Ammon's horn (tissue), 1 donor: Measurements from ENCODE around the gene RNH1.

ENCODE experiments used
- DNase-seq: peaks from one replicate; pipeline ENCODE4 v3.0.0-alpha.2; 2016; ENCODE audit warnings: low spot score

RNH1 gene

GRCh38 chr11:537622-538430 is 30.8 kb upstream of the RNH1 start:
- DNase-seq: no peak

GRCh38 chr11:536841-537621 is 30.0 kb upstream of the RNH1 start, which contains the start of gene LRRC56:
Gene LRRC56, plus strand, starts transcription at chr11:537527. Its CDS starts 3,158 bp downstream, at chr11:540685.
- no peak for DNase-seq

- DNase-seq: peak; percentile 96
Observed at GRCh38 chr11:535519-536454, 28.7 kb upstream of the RNH1 start, which contains the start of gene HRAS. Gene HRAS, minus strand, starts transcription at chr11:535576.

- no peak for DNase-seq
Observed at GRCh38 chr11:535210-535518, 28.1 kb upstream of the RNH1 start.

- DNase-seq: no peak
Observed at GRCh38 chr11:534396-535209, 27.6 kb upstream of the RNH1 start.

- DNase-seq: no peak
Observed at GRCh38 chr11:533586-534395, 26.7 kb upstream of the RNH1 start.

DNA sequence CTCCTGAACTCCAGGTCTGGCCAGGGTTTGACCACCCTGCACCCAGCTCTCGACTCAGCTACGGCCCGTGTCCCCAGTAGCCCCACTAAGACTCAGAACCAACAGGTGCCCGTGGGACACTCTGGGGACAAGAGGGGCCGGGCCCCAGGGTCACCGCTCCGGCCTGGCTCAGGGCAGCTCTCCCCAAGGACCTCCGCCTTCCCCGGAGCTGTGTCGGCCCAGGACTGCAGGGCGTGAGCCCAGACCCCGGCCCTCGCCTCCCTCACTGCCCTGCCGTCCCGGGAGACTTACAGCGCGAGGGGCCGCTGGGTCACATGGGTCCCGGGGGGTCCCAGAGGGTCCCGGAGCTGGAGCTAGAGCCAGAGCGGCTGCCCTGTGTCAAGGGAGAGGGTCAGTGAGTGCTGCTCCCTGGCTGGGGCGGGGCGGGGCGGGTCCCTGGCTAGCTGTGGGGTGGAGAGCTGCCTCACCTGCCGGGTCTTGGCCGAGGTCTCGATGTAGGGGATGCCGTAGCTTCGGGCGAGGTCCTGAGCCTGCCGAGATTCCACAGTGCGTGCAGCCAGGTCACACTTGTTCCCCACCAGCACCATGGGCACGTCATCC is 26.0 kb upstream of the RNH1 start:
- DNase-seq: no peak

DNA sequence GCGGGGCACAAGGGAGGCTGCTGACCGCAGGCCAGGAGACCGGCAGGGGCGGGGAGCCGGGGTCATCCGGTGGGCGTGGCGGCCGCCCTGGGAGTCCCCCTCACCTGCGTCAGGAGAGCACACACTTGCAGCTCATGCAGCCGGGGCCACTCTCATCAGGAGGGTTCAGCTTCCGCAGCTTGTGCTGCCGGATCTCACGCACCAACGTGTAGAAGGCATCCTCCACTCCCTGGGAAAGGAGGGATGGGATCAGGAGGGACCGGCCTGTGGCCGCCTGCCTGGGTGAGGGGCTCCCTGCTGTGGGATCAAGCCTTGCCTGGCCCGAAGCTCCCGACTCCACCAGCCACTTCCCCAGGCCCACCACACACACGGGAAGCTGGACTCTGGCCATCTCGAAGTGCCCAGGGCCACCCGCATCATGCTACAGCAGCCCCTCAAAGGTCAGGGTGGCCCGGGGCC is 25.5 kb upstream of the RNH1 start:
- DNase-seq: no peak

DNA sequence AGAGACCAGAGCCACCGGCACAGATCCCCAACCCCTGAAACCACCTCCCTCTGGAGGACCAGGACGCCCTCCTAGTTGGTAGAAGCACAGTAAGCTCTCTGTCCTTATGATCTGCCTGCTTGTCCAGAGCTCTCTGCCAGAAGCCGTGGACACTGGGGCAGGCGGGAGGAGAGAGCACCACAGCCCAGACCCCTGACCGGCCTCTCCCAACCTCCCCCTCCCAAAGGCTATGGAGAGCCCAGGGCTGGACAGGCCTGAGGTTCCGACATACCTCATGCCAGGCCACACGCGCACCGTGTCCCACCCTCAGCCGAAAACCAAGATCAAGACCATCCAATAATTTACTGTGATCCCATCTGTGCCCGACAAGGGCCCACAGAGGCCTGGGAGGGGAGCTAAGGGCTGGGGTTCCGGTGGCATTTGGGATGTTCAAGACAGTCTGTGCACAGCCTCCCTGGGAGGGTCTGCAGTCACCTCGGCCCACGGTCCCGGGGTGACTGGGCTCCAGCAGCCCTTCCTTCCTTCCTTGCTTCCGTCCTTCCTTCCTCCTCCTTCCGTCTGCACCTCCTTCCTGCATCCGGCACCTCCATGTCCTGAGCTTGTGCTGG is 25.0 kb upstream of the RNH1 start:
- DNase-seq: no peak

DNA sequence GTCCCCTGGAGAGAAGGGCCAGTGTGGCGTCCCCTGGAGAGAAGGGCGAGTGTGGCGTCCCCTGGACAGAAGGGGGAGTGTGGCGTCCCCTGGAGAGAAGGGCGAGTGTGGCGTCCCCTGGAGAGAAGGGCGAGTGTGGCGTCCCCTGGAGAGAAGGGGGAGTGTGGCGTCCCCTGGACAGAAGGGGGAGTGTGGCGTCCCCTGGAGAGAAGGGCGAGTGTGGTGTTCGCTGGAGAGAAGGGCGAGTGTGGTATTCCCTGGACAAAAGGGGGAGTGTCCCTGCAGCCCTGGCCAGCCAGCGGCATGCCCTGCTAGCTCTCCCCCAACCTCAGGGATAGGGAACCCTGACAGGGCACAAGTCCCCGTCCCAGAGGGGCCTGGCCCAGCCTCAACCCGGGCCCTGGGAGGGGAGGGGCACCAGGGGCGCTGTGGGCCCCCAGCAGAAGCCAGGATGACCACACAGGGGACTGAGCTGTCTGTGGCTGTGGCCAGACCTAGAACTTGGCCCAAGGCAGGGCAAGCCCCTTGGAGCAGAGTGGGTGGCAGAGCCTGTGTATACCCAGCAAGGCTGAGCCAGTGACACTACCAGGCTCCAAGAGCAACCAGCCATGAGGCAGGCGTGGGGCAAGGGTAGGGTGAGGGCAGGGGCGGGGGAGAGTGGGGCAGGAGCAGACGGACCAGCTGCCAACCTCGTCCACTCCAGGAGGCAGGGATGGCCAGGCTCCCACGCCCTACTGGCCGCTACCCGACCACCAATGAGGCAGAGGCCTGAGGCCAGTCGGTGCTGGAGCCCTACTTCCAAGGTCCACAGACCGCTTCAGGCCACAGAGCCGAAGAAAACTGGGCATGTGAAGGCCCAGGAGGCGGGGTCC is 24.2 kb upstream of the RNH1 start:
- DNase-seq: no peak

DNA sequence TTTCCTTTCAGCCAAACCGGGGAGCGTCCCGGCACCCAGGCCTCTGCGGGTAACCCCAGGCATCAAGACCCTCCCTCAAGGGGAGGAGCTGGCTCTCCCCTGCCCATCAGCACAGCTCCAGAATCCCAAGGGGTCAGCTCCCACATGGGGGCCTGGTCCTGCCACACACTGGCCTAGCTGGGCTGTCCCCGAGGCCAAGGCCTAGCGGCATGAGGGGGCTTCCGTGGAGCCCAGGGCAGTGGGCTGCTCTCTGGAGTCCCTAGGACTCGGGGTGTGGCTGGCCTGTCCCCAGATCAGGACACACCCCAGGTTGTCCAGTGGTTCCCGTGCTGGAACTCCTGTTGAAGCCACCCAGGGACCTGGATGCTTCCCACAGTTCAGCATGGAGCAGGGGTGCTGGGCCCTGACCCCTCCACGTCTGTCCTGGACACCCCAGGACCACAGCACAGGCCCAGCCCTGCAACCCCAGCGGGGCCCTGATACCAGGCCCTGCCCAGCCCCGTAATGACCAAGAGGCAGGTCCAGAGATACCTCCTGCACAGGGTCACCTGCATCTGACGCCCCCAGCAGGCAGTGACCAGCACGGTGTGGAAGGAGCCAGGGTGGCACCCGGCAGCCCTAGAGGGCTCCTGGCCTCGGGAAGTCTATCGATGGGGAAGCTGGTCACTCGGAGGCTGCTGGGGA is 22.8 kb upstream of the RNH1 start:
- no peak for DNase-seq

GRCh38 chr11:528815-529727 is 22.0 kb upstream of the RNH1 start:
- no peak for DNase-seq

DNA sequence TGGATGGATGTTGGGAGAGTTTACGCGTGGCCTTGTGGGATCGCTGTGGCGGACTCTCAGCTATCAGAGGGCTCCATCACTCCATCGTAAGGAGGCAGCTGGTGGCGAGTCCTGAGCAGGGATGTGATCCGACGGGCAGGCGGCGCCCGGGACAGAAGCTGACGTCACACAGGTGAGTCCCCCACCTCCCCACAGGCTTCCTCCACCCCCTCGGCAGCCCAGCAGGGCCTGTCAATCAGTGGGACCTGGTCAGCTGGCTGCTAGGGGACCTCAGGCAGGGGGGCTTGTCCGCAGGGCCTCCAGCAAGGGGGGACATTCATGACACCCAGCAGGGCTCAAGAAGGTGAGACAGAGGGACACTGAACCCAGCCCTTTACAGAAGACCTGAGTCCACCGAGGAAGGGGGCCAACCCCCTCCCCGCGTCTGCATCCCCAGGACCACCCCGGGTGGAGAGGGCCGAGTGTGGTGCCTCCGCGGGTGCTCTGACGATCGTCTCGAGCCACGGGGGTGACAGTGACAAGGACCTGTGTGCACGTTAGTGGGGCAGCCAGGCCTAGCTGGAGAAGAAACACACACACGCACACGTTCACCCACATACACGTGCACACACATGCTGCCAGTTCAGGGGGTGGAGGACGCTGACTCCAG is 21.2 kb upstream of the RNH1 start:
- no peak for DNase-seq

- DNase-seq: no peak
Observed at GRCh38 chr11:526192-526591, 19.1 kb upstream of the RNH1 start.

GRCh38 chr11:521177-521688 is 14.2 kb upstream of the RNH1 start:
- DNase-seq: no peak
